ENCODE results near the gene MYO15A. TPM values are rescaled to one million over a fixed set of nuclear protein-coding genes. Genes with fewer than 3 reads are reported as not detected.

Gene MYO15A
- total RNA-seq, 1 donor from 2014 or later = 2.0 TPM

DNA sequence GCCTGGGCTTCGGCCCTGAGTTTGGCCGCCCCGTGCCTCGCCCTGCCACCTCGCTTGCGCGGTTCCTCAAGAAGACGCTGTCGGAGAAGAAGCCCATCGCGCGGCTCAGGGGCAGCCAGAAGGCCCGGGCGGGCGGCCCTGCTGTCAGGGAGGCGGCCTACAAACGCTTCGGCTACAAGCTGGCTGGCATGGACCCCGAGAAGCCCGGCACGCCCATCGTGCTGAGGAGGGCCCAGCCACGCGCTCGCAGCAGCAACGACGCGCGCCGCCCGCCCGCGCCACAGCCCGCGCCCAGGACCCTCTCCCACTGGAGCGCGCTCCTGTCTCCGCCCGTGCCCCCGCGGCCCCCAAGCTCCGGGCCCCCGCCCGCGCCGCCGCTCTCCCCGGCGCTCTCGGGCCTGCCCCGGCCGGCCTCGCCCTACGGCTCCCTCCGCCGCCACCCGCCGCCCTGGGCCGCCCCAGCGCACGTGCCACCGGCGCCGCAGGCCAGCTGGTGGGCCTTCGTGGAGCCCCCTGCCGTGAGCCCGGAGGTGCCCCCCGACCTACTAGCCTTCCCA is 12.0 kb downstream of the MYO15A start:
- intact Hi-C loops (cut with DNase I) = no loop called here
- H3K36me3 ChIP-seq = no peaks in the 10 kb centered on the region
- TF ChIP-seq, protein P1, sequence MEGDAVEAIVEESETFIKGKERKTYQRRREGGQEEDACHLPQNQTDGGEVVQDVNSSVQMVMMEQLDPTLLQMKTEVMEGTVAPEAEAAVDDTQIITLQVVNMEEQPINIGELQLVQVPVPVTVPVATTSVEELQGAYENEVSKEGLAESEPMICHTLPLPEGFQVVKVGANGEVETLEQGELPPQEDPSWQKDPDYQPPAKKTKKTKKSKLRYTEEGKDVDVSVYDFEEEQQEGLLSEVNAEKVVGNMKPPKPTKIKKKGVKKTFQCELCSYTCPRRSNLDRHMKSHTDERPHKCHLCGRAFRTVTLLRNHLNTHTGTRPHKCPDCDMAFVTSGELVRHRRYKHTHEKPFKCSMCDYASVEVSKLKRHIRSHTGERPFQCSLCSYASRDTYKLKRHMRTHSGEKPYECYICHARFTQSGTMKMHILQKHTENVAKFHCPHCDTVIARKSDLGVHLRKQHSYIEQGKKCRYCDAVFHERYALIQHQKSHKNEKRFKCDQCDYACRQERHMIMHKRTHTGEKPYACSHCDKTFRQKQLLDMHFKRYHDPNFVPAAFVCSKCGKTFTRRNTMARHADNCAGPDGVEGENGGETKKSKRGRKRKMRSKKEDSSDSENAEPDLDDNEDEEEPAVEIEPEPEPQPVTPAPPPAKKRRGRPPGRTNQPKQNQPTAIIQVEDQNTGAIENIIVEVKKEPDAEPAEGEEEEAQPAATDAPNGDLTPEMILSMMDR (IDR thresholded peaks at IDR 0.05) = no peak

GRCh38 chr17:18121144-18121910 is 12.8 kb downstream of the MYO15A start:
- Histone ChIP-seq H3K27ac (no peak overlapping the region), H3K9me3 (no peaks in the 10 kb centered on the region), H3K4me3 (no peak overlapping the region), H3K36me3 (no peaks in the 10 kb centered on the region), H3K4me1 (no peaks in the 10 kb centered on the region), H3K27me3 (no peaks in the 10 kb centered on the region)
- no peak for DNase-seq (ENCODE audit: low spot score in 2 of 2)
- intact Hi-C loops (cut with DNase I) = no loop called here
- TF ChIP-seq, protein P1 (IDR thresholded peaks at IDR 0.05) = no peak

More for the DNA sequence above, 12.0 kb downstream of the MYO15A start:
- no peaks in the 10 kb centered on the region for H3K4me1 ChIP-seq
- no peak overlapping the region for H3K27ac ChIP-seq
- H3K27me3 ChIP-seq = no peaks in the 10 kb centered on the region
- H3K9me3 ChIP-seq = no peaks in the 10 kb centered on the region
- no peak for DNase-seq (ENCODE audit: low spot score in 2 of 2)
- H3K4me3 ChIP-seq = no peak overlapping the region

DNA sequence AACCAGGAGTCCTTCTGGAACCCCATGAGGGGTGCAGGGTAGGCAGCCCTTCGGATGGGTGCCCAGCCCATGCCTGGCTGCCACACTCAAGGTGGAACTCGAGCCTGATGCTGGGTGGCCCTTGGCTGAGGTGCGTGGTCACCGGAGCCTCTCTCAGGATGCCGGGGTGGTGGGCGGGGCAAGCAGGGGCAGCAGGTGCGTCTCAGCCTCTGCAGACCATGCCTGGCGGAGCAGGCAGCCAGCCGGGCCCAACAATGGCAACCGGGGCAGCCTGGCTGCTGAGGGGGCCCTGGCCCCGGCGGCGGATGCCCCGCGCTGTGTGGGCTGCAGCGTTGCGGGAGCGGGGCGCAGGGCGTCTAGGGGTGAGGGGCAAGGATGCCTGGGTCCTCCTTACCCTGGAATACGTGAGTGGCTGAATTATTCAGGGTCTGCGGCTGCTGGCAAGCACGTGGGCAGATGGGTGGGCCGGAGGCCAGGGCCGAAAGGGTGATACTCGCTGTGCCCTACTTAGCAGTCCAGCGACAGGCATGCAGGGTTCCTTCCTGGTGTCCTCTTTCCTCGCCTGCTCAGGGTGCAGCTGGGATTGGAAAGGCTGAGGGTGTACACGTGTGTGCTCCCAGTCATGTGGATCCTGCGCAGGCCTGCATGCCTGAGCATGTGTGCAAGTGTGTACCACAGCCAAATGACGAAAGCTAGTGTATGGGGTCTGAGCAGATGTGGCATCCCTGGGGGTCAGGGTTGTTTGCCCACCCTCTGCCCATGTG is 14.6 kb downstream of the MYO15A start:
- DNase-seq (ENCODE audit: low spot score in 2 of 2) = no peak
- no peak overlapping the region for H3K27ac ChIP-seq
- no peaks in the 10 kb centered on the region for H3K9me3 ChIP-seq
- H3K27me3 ChIP-seq = no peaks in the 10 kb centered on the region
- TF ChIP-seq, protein P1 (IDR thresholded peaks at IDR 0.05) = no peak
- H3K36me3 ChIP-seq = no peaks in the 10 kb centered on the region
- no peaks in the 10 kb centered on the region for H3K4me1 ChIP-seq
- no peak overlapping the region for H3K4me3 ChIP-seq
- intact Hi-C loops (cut with DNase I) = no loop called here

DNA sequence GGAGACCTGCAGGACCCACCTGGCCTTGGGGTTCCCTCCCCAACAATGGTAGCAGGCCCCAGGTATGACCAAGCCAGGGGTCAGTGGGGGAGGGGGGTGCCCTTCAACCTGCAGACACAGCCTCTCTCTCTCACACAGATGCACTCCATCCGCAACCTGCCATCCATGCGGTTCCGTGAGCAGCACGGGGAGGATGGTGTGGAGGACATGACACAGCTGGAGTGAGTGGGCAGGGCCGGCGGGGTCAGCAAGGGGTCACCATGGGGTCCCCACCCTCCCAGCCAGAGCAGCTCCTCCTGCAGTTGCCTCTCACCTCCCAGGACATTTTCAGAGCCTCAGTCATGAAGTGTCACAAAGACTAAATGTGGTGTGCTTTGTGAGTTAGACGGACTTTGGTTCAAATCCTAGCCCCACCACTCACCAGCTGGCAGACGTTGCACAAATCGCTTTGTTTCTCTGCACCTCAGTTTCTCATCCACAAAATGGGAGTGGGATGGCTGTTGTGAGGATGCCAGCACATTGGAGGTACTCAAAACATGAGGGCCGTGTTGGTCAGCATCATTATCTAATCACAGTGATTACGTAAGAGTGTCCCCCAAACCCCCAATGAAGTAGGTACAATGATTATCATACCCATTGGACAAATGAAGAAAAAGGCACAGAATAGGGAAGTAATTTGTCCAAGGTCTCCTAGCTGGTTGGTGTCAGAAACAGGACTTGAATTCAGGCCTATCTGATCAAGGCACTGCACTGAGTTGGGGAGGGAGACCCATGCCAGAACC is 16.0 kb downstream of the MYO15A start:
- Histone ChIP-seq H3K27me3 (no peaks in the 10 kb centered on the region), H3K27ac (no peak overlapping the region), H3K4me1 (no peaks in the 10 kb centered on the region), H3K36me3 (no peaks in the 10 kb centered on the region), H3K4me3 (no peak overlapping the region), H3K9me3 (no peaks in the 10 kb centered on the region)
- intact Hi-C loops (cut with DNase I) = no loop called here
- TF ChIP-seq, protein P1 (IDR thresholded peaks at IDR 0.05) = no peak
- DNase-seq (ENCODE audit: low spot score in 2 of 2) = no peak

GRCh38 chr17:18129041-18129502 is 20.5 kb downstream of the MYO15A start:
- H3K4me3 ChIP-seq = no peak overlapping the region
- H3K9me3 ChIP-seq = no peaks in the 10 kb centered on the region
- H3K4me1 ChIP-seq = no peaks in the 10 kb centered on the region
- no peak for DNase-seq (ENCODE audit: low spot score in 2 of 2)
- H3K27ac ChIP-seq = no peak overlapping the region
- no peaks in the 10 kb centered on the region for H3K36me3 ChIP-seq
- intact Hi-C loops (cut with DNase I) = no loop called here
- TF ChIP-seq, protein P1 (IDR thresholded peaks at IDR 0.05) = no peak
- no peaks in the 10 kb centered on the region for H3K27me3 ChIP-seq
